Smooth muscle cell (in vitro differentiated cells): Measurements from ENCODE around the gene SMURF1. TPM values are rescaled to one million over a fixed set of nuclear protein-coding genes. Genes with fewer than 3 reads are reported as not detected.

ENCODE experiments used
- DNase-seq: peaks from one replicate; lab custom pipeline; 2025; ENCODE audit not compliant: unreplicated experiment; lab: John Stamatoyannopoulos, UW
- H2AFZ ChIP-seq: fragments of 200-600 bp; sonication (generic); 2 replicates; pipeline ENCODE4 v1.6.0; 2016; ENCODE audit warnings: antibody characterized with exemption, low read depth, mild to moderate bottlenecking
- H3F3A ChIP-seq: fragments of 200-600 bp; sonication (generic); 2 replicates; pipeline ENCODE4 v1.6.0; 2017; ENCODE audit warnings: antibody characterized with exemption, low read depth
- H3K27ac ChIP-seq: fragments of 200-600 bp; sonication (generic); 2 replicates; pipeline ENCODE4 v1.5.1; 2016; ENCODE audit warnings: low read depth, mild to moderate bottlenecking
- H3K27me3 ChIP-seq: fragments of 200-600 bp; sonication (generic); 2 replicates; pipeline ENCODE4 v1.6.1; 2016; ENCODE audit warnings: low read depth, mild to moderate bottlenecking
- H3K36me3 ChIP-seq: fragments of 200-600 bp; sonication (generic); 2 replicates; pipeline ENCODE4 v1.5.1; 2016; ENCODE audit warnings: low read depth
- H3K4me1 ChIP-seq: fragments of 200-600 bp; sonication (generic); 2 replicates; pipeline ENCODE4 v1.5.1; 2016; ENCODE audit warnings: low read depth
- H3K4me2 ChIP-seq: fragments of 200-600 bp; sonication (generic); 2 replicates; pipeline ENCODE4 v1.6.0; 2016; ENCODE audit warnings: mild to moderate bottlenecking
- H3K4me3 ChIP-seq: fragments of 200-600 bp; sonication (generic); 2 replicates; pipeline ENCODE4 v1.5.1; 2016; ENCODE audit warnings: mild to moderate bottlenecking
- H3K79me2 ChIP-seq: fragments of 200-600 bp; sonication (generic); 2 replicates; pipeline ENCODE4 v1.6.0; 2016; ENCODE audit warnings: low read depth, mild to moderate bottlenecking
- H3K9ac ChIP-seq: fragments of 200-600 bp; sonication (generic); 2 replicates; pipeline ENCODE4 v1.6.0; 2016; ENCODE audit warnings: low read depth
- H3K9me3 ChIP-seq: fragments of 200-600 bp; sonication (generic); replicated peaks from 2 replicates; pipeline ENCODE4 v1.5.1; 2016; ENCODE audit warnings: low read depth
- H4K20me1 ChIP-seq: fragments of 200-600 bp; sonication (generic); 2 replicates; pipeline ENCODE4 v1.6.0; 2016; ENCODE audit warnings: low read depth
- WGBS: methylation state at CpG from one replicate; pipeline ENCODE4 v1.1.7; 2016; ENCODE audit warnings: low lambda C conversion rate; 5-methylcytosine and 5-hydroxymethylcytosine counted together
- polyA plus RNA-seq: library from polyadenylated mRNA; unstranded; fragments of >200 nt; fragmentation: Nextera tagmentation; extraction: Ambion mirVana; gene quantifications from 2 replicates; pipeline ENCODE4 v1.2.1, GENCODE V29; 2016
- total RNA-seq: library from RNA; depleted of rRNA; stranded (reverse); fragments of >200 nt; gene quantifications from 2 replicates; pipeline ENCODE4 v1.2.3, GENCODE V29; 2014
- TF ChIP-seq, protein P1 (sequence below): fragments of 200-600 bp; sonication (generic); IDR thresholded peaks from 2 replicates; pipeline ENCODE4 v1.5.1; 2017; ENCODE audit warnings: borderline replicate concordance, mild to moderate bottlenecking, antibody characterized with exemption; ENCODE audit not compliant: insufficient read depth, poor library complexity, severe bottlenecking

The SMURF1 gene
- total and polyA plus RNA-seq, 2 experiments from 2014 or later: 17.5 to 28.5 TPM

DNA sequence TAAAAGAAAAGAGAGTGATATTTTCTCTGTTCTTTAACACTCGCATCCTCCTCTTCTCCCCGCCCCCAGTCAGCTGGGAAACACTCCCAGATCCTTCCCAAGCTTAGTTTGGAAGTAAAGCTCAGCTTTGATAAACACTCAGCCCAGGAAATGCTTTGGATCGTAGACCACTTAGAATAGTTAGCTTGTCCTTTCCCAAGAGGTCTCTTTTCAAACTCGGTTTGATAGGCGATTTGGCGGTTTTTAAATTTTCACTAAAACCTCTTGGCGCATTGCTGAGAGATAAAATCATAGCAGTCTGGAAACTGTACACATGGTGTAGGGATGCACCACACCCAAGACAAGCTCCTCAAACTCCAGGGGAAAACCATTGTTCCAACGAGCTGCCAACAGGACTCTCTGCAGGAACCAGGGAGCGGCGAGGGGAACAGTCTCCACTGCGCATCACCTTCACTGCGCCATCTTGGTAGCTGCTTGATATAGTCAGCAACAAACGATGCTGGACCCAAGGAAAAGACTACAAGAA lies 22.3 kb downstream of the SMURF1 start:
- Histone ChIP-seq H3K27me3 (no peaks in the 10 kb centered on the region), H3K4me3 (no peak overlapping the region), H3K4me1 (peaks cover 3% of the 10 kb centered on the region), H3K36me3 (no peaks in the 10 kb centered on the region), H3K79me2 (peaks cover 100% of the 10 kb centered on the region), H4K20me1 (peaks cover 75% of the 10 kb centered on the region), H2AFZ (no peak overlapping the region), H3K4me2 (peak overlapping the region; percentile 31), H3K9ac (no peak overlapping the region), H3K27ac (peak overlapping the region; percentile 22), H3K9me3 (no peaks in the 10 kb centered on the region), H3F3A (peaks cover 2% of the 10 kb centered on the region)
- TF ChIP-seq, protein P1, sequence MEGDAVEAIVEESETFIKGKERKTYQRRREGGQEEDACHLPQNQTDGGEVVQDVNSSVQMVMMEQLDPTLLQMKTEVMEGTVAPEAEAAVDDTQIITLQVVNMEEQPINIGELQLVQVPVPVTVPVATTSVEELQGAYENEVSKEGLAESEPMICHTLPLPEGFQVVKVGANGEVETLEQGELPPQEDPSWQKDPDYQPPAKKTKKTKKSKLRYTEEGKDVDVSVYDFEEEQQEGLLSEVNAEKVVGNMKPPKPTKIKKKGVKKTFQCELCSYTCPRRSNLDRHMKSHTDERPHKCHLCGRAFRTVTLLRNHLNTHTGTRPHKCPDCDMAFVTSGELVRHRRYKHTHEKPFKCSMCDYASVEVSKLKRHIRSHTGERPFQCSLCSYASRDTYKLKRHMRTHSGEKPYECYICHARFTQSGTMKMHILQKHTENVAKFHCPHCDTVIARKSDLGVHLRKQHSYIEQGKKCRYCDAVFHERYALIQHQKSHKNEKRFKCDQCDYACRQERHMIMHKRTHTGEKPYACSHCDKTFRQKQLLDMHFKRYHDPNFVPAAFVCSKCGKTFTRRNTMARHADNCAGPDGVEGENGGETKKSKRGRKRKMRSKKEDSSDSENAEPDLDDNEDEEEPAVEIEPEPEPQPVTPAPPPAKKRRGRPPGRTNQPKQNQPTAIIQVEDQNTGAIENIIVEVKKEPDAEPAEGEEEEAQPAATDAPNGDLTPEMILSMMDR: no peak
- DNase-seq: no peak
- 80% methylated on average over 13 of the region's 13 CpGs for WGBS

GRCh38 chr7:99120916-99121315 lies 23.0 kb downstream of the SMURF1 start:
- Histone ChIP-seq H3K4me3 (no peak overlapping the region), H3K27me3 (no peaks in the 10 kb centered on the region), H3F3A (peaks cover 5% of the 10 kb centered on the region), H2AFZ (no peak overlapping the region), H3K9me3 (no peaks in the 10 kb centered on the region), H3K79me2 (peaks cover 100% of the 10 kb centered on the region), H3K4me1 (peaks cover 2% of the 10 kb centered on the region), H3K4me2 (peak overlapping the region; percentile 31), H3K9ac (no peak overlapping the region), H4K20me1 (peaks cover 76% of the 10 kb centered on the region), H3K27ac (peak overlapping the region; percentile 22), H3K36me3 (no peaks in the 10 kb centered on the region)
- no peak for DNase-seq
- TF ChIP-seq, protein P1: no peak
- WGBS: 71% methylated on average over 2 of the region's 2 CpGs

GRCh38 chr7:99120501-99120900 lies 23.4 kb downstream of the SMURF1 start:
- no peaks in the 10 kb centered on the region for H3K36me3 ChIP-seq
- peaks cover 2% of the 10 kb centered on the region for H3K4me1 ChIP-seq
- peak overlapping the region; percentile 10 for H3K4me2 ChIP-seq
- DNase-seq: no peak
- H2AFZ ChIP-seq: no peak overlapping the region
- H4K20me1 ChIP-seq: peaks cover 75% of the 10 kb centered on the region
- no peaks in the 10 kb centered on the region for H3K27me3 ChIP-seq
- H3K27ac ChIP-seq: peak overlapping the region; percentile 22
- no peak overlapping the region for H3K4me3 ChIP-seq
- H3K9ac ChIP-seq: no peak overlapping the region
- peaks cover 5% of the 10 kb centered on the region for H3F3A ChIP-seq
- H3K9me3 ChIP-seq: no peaks in the 10 kb centered on the region
- WGBS: 53% methylated on average over 2 of the region's 2 CpGs
- H3K79me2 ChIP-seq: peaks cover 100% of the 10 kb centered on the region
- TF ChIP-seq, protein P1: no peak

GRCh38 chr7:99118077-99118476 lies 25.8 kb downstream of the SMURF1 start:
- Histone ChIP-seq H3K4me2 (no peak overlapping the region), H4K20me1 (peaks cover 55% of the 10 kb centered on the region), H3K4me3 (no peak overlapping the region), H3K9ac (no peak overlapping the region), H3F3A (peaks cover 5% of the 10 kb centered on the region), H3K79me2 (peaks cover 99% of the 10 kb centered on the region), H3K27me3 (no peaks in the 10 kb centered on the region), H3K4me1 (peaks cover 2% of the 10 kb centered on the region), H3K27ac (no peak overlapping the region), H3K36me3 (no peaks in the 10 kb centered on the region), H3K9me3 (no peaks in the 10 kb centered on the region), H2AFZ (no peak overlapping the region)
- WGBS: 90% methylated on average over 2 of the region's 2 CpGs
- TF ChIP-seq, protein P1: no peak
- no peak for DNase-seq
